Measurements from ENCODE around the gene OBSL1.

OBSL1 gene

GRCh38 chr2:219536967-219537366, 34.4 kb downstream of the OBSL1 start:
- DNase-seq (ENCODE audit: low read depth in 2 of 2, low spot score in 1 of 2): no peak

DNA sequence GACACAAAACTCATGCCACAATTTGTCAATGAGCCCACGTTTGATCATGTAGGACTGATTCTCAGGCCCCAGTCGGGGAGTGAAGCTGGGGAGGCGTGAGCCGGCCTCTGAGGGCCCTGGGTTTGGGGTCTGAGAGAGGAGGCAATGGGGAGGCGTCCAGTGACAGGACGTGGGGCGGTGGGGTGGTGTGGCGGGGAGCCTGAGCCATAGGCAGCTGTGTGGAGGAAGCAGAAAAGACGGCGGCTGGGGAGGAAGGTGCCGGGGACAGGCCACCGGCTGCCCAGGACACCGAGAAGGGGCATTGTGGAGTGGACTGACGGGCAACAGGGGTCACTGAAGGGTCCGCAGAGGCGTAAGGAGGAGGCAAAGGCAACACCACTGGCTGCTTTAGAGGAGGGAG, 34.9 kb downstream of the OBSL1 start:
- no peak for DNase-seq (ENCODE audit: low read depth in 2 of 2, low spot score in 1 of 2)

- DNase-seq (ENCODE audit: low read depth in 2 of 2, low spot score in 1 of 2): no peak
These were observed 37.2 kb downstream of the OBSL1 start for GRCh38 chr2:219533930-219534661.

GRCh38 chr2:219532378-219532649, 39.0 kb downstream of the OBSL1 start:
- DNase-seq (ENCODE audit: low read depth in 2 of 2, low spot score in 1 of 2): no peak

GRCh38 chr2:219531639-219532377, 39.5 kb downstream of the OBSL1 start:
- DNase-seq (ENCODE audit: low read depth in 2 of 2, low spot score in 1 of 2): no peak

DNA sequence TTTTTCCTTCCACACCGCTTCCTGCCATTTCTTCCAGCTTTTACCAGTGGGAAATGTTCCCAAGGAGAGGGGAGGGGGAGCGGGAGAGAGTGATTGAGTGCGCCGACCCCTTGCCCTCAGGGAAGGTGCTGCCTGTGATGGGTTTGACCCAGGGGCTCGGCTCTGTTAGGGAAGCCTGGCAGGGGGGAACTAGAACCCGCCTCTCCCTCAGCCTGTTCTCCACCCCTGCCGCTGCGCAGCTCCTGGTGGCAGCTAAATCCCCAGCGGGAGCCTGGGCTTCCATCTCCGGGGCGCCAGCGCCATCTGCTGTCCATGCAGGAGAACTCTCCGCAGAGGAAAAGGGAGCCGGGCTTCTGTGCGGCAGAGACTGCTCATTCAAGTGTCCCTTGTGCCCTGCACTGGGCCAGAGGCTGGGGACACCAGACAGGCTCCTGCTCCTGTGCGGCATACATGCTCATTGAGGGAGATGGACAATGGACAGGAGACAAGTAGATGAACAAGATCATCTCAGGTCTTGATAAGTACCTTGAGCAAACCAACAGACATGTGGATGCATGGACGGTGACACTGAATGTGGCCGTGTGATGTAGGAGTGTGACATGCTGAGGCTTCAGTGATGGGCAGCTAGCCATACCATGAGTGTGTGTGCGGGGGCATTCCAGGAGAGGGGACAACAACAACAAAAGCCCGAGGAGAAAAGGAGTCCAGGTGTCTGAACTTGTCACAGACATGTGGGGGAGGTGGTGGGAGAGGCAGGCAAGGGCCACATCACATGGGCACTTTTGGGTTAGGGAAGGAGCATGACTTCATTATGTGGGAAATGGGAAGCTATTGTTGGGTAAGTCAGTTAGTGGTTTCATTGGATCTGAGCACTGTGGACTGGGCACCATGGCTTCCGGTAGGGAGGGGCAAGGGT, 41.0 kb downstream of the OBSL1 start:
- peak; percentile 62 to 77 for DNase-seq (ENCODE audit: low read depth in 2 of 2, low spot score in 1 of 2)

DNA sequence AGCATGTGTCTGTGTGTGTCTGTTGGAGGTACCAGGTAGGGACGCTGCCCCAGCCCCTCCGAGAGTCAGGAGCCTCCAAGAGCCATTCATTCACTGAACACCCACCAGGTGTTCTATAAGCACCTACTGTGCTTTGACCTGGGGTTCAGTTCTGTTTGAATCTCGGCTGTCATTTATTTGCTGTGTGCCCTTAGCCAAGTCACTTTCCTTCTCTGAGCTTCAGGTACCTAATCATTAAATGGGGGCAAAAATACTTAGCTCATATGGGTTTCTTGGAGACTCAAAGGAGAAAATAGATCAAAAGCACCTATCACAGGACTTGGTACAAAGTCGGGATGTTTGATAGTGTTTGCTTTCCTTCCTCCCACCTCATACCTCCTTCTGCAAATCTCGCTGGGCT, 43.9 kb downstream of the OBSL1 start:
- no peak for DNase-seq (ENCODE audit: low read depth in 2 of 2, low spot score in 1 of 2)

- DNase-seq (ENCODE audit: low read depth in 2 of 2, low spot score in 1 of 2): no peak
These were observed 44.3 kb downstream of the OBSL1 start for GRCh38 chr2:219527076-219527394.

DNA sequence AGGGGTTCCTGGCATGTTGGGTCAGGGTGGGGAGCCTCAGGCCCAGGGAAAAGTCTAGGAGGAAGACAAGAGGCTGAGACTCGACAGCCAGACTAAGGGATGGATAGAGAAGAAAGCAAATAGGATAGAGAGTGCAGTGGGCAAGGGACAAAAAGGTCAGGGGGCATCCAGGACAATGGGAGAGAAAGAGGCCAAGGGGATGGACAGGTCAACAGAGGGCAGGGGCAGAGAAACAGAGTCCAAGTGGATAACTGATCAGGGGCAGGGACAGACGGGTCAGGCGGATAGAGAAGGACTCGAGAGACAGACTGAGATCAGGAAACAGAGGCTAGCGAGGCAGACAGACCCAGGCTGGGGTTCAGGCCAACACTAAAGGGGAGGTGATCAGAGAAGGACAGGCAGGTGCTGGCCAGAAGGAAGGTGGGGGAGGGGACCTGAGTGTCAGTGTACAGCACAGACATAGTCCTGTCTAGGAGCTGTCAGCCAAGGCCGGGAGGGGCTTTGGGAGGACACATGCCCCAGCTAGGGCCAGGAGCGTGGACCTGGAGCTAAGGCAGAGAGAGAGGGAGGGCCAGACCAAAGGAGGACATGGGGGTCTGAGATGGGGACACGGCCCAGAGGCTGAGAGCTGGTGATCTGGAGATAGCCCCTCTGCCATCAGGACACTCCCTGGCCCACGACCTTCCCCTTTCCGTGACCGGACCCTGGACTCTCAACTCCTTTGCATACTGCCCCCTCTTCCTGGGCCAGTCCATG, 44.8 kb downstream of the OBSL1 start:
- no peak for DNase-seq (ENCODE audit: low read depth in 2 of 2, low spot score in 1 of 2)

- DNase-seq (ENCODE audit: low read depth in 2 of 2, low spot score in 1 of 2): no peak
These were observed 45.7 kb downstream of the OBSL1 start for GRCh38 chr2:219525533-219526232.

- DNase-seq (ENCODE audit: low read depth in 2 of 2, low spot score in 1 of 2): no peak
These were observed 46.5 kb downstream of the OBSL1 start for GRCh38 chr2:219524817-219525216.

- DNase-seq (ENCODE audit: low read depth in 2 of 2, low spot score in 1 of 2): no peak
These were observed 48.2 kb downstream of the OBSL1 start for GRCh38 chr2:219523031-219523671.

DNA sequence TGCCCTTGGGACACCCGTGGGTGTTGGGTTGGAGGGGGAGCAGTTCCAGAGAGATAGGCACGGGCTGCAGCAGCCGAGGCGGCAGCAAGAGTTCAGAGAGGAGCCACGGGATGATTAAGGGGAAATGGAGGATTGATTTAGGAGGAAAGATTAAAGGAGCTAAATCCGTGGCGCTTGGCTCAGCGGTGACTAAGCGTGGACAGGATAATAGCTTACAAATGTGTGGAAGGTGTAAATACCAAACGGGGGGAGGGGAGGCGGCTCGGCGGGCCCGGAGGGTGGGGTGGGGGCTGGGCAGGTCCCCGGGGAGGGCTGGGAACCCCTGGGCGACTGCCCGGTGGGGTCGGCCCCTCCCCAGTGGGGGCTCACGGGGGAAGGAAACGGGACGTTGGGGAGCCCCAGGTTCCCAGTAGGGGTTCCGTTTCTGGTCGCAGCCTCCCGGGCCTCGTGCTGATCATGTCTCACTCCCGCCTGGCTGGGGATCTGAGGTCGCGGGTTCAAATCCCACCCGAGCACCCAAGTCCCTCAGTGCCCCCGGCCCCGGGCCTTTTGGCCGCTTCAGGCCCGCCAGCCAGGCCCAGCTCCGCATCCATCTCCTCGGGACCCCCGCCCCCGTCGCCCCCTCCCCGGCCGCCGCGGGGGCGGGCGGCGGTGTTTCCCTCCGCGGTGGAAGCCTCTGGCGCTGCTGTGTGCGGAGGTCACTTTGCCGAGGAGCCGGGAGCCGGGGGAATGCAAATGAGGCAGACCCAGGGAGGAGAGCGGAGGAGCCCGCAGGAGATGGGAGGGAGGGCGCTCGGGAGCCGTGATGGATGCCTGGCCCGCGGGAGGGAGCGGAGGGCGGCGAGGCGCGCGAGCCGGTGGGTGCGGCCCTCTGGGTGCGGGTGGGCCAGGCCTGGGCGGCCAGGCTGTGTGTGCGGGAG, 49.0 kb downstream of the OBSL1 start:
- DNase-seq (ENCODE audit: low read depth in 2 of 2, low spot score in 1 of 2): no peak

GRCh38 chr2:219521066-219521880, 50.1 kb downstream of the OBSL1 start:
- no peak for DNase-seq (ENCODE audit: low read depth in 2 of 2, low spot score in 1 of 2)

DNA sequence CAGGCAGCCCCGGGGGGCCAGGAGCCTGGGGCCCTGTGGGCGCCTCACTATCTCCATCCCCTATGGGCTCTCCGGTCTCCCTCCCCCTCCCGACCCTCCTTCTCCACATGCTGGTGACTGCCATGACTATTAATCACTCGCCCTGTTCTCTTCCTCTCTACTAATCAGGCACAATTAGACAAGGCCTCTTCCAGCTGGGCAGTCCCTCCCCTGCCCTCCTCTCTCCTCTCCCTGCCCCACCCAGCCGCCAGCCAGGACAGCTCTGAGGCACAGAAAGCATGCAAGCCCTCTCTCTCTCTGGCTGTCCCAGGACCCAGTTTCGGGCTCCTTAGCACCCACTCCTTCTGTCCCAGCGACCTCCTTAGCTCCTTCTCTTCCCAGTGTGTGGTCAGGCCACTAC, 51.3 kb downstream of the OBSL1 start:
- DNase-seq (ENCODE audit: low read depth in 2 of 2, low spot score in 1 of 2): no peak

- no peak for DNase-seq (ENCODE audit: low read depth in 2 of 2, low spot score in 1 of 2)
These were observed 51.8 kb downstream of the OBSL1 start for GRCh38 chr2:219519526-219519916.

DNA sequence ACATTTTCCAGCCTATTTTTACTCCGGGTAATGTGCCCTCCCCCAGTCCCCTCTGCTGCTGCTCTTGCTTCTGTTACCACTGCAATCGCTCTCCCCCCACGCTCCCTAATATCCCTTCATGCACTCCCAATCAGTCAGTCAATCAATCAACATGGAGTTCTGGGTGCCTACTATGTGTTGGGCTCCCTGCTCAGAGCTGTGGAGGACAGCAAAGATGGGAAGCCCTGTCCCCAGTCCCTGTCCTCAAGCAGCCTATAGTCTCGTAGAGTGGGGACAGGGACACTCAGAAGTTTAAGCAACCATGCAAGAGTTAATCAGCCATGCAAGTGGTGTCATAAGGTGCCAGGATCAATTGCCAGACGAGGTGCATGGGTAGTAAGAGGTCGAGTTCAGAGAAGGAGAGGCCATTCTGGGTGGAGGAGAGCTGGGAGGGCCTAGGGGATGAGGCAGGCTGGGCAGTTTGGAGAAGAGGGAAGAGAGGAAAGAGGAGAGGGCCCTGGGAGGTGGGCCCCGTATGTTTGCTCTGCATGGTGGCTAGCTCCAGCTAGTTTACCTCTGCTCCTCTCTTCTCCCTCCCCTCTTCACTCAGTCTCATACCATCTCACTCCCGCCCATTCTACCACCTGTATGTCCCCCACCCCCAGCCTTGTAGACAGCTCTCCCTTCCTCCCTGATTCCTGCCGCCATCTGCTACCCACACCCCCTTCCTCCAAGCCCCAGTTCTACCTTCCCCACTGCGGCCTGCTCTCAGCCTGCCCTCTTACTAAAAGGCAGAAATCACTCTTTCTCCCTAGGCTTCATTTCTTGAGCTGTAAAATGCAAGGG, 53.2 kb downstream of the OBSL1 start:
- DNase-seq (ENCODE audit: low read depth in 2 of 2, low spot score in 1 of 2): no peak

- no peak for DNase-seq (ENCODE audit: low read depth in 2 of 2, low spot score in 1 of 2)
These were observed 54.5 kb downstream of the OBSL1 start for GRCh38 chr2:219516888-219517287.

Measured in stimulated activated CD8-positive, alpha-beta memory T cell treated with anti-CD3 and anti-CD28 coated beads, Interleukin-4, amount 100 ng/mL, for 1 hour (primary cell).